GM21576 (cell line): ENCODE results near the gene ACTR3C.

Experiments used
- ATAC-seq: cut with Tn5 transposase; IDR thresholded peaks from one replicate; pipeline ENCODE4 v1.9.1; 2021; ENCODE audit warnings: mild to moderate bottlenecking, moderate library complexity; ENCODE audit not compliant: unreplicated experiment

The ACTR3C gene

DNA sequence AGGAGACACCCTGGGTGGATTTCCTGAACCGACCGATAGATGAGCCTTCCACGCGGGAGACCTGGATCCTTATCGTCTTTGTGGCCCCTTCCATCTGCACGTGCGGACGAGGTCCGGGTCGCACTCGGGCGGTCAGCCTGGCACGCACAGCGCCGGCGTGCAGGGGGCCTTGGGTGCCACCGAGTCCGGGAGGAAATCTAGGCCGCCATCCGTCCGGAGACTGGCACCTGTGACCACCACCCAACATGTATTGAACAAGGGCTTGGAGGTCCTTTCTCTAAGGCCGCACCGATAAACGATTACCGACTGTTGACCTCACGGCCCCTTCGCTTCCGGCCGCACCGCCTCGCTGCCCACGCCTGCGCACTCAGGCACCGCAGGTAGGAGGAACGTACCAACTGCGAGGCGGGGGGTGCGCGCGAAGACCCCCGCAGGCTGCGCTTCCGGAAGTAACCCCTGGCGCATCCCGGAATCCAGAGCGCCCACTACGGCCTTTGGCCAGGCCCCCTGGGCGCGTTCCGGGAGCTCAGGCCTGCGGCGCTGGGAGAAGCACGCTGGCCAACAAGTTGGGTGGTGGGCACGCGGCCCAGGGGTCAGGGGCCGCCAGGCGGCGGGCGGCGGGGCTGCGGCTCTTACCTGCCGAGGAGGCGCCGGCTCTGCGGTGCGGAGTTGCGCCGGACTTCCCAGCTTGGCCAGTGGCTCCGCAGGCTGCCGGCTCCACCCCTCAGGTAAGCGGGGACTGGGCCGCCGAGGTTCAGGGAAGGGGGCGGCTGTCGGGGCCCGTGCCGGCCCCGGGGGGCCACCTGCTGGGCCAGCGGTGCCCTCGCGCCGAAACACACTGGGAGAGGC is at the start of gene ACTR3C, which contains the start of gene LRRC61:
ACTR3C (minus strand) TSS at position 713 of the 849 bp plus-strand sequence. CDS start 28,249 bp downstream, outside the sequence.
LRRC61 (plus strand) TSS at position 523 of the 849 bp plus-strand sequence. CDS start 13,507 bp downstream, outside the sequence.
- peak; percentile 62 for ATAC-seq

GRCh38 chr7:150372271-150373048 is 49.1 kb upstream of the ACTR3C start:
- ATAC-seq, result no peak

DNA sequence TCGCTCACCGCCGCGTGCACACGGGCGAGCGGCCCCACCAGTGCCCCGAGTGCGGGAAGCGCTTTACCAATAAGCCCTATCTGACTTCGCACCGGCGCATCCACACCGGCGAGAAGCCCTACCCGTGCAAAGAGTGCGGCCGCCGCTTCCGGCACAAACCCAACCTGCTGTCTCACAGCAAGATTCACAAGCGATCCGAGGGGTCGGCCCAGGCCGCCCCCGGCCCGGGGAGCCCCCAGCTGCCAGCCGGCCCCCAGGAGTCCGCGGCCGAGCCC is 48.6 kb upstream of the ACTR3C start:
- ATAC-seq, result no peak

DNA sequence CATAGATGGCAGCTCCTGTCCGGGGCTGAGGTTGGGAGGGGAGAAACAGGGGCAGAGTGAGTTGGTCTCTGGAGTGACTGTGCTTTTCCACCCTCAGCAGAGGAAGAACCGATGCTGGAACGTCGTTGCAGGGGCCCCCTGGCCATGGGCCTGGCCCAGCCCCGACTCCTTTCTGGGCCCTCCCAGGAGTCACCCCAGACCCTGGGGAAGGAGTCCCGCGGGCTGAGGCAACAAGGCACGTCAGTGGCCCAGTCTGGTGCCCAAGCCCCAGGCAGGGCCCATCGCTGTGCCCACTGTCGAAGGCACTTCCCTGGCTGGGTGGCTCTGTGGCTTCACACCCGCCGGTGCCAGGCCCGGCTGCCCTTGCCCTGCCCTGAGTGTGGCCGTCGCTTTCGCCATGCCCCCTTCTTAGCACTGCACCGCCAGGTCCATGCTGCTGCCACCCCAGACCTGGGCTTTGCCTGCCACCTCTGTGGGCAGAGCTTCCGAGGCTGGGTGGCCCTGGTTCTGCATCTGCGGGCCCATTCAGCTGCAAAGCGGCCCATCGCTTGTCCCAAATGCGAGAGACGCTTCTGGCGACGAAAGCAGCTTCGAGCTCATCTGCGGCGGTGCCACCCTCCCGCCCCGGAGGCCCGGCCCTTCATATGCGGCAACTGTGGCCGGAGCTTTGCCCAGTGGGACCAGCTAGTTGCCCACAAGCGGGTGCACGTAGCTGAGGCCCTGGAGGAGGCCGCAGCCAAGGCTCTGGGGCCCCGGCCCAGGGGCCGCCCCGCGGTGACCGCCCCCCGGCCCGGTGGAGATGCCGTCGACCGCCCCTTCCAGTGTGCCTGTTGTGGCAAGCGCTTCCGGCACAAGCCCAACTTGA is 48.0 kb upstream of the ACTR3C start:
- no peak for ATAC-seq

- ATAC-seq, result no peak
Measured at GRCh38 chr7:150370612-150371071, 47.3 kb upstream of the ACTR3C start.

DNA sequence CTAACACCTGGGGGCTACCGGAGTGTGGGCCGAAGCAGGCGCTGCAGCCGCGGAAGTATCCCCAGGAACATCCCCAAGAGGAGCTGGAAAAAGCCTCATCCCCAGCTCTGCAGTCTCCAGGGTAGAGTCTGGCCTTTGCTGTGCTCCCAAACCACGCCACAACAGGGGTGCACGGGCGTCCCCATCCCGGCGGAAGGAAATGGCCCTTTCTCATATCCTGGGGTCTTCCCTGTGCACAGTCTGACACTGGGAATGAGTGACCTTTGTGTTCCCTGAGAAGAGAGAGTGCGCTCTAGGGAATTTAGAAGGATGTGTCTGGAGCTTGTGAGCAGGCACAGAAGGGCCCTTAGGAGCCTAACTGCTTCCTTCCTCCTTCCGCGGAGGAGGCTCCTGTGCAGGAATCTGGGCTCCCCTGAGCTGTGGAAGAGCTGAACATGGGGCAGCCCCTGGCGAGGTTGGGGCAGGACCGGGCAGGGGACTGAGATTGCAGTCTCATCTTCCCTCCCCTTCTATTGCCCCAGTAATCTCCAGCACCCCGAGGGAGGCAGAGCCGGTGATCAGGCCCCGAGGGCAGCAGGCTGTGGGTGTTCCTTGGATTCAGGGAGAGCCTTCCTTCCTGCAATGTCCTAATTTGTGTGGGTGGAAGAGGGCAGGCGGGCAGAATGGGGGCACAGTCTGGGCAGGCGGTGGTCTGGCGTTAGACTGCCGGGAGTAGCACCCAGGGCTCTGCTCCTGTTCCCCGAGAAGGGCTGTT is 46.6 kb upstream of the ACTR3C start:
- no peak for ATAC-seq

DNA sequence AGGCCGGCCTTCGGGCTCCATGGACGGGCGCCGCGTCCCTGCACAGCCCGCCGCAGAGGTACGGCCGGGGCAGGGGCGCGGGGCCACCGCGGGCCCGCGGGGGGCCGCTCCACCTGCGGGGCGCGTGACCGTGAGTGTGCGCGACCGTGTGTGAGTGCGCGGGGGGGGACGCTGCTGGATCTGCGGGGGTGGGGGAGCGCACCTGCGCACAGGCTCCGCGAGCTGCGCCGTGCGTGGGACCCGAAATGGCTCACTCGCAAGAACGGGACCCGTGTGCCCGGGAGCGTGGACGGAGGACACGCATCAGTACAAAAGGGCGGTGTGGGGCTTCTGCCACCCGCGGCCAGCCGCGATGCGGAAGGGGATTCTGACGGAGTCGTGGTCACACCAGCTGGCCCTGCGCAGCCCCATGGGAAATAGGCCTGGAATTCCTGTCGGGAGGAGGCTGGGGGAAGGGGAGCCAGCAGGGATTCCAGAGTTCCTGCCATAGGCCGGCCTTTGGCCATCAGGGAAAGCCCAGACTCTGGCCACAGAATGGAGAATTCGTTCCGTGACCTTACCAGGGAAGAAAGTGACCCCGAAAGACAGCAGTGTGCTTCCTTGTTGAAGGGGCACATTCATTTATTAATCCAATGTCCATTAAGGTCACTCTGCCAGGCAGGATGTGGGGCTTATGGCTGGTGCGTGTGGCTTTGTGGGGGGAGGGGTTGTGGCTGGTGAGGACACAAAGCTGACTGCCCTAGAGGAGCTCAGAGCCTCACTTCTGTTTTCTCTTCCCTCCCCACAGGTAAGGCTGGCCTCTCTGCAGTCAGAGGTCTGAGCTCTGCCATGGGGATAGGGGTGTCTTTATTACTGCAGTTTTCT is 45.8 kb upstream of the ACTR3C start:
- ATAC-seq, result peak; percentile 38

DNA sequence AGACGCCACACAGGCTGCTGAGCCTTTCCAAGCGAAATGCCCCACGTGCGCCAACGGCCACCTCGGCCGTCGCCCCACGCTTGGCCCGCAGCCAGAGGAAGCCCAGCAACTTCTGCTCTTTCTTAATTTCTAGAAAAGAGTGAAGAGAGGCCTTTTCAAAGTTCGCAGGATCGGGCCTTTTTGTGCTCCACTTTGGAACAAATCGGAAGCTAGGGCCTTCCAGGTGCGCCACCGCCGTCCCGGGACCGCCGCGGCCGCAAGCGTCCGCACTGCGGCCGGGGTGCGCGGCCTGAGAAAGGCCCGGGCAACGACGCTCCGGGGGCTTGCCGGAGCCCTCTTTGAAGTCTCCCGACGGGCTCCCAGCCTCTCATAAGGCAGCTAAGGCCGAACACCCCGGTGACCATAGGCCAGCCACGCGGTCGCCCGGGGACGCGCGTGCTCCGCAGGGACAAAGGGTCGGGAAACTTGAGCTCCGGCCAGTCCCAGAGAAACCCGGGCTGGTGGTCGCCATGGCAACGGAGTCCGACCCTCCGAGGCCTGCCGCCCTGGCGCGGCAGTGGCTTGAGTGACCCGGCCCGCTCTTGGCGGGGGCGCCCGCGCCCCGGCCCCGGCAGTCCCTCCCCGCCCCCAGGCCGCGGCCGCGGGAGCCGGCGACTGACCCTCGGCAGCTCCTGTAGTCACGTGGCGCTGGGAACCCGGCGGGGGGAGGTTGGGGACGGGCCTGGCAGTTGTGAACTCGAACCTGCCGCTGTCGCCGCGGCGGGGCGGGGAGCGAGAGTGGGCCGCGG is 44.9 kb upstream of the ACTR3C start, which contains the start of gene REPIN1:
REPIN1 (plus strand) TSS at position 727 of the 788 bp plus-strand sequence. CDS start 890 bp downstream, outside the sequence.
- peak; percentile 38 for ATAC-seq

DNA sequence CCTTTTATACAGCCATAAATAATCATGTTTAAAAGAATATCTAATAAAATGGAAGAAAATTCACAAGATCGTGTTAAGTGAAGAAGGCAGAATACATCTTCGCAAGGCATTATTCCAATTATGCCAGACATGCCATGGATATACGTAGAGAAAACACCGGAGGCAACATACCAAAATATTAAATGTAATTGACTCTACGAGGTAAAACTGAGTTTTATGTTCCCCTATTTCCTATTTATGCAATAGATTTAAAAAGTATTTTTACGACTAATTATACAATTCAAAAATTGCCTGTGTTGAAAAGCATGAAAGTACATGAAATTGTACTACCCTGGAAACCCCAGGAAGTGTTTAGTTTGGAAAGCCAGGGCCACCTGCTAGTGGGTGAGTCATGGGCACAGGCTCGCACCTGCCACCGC is 44.3 kb upstream of the ACTR3C start:
- ATAC-seq, result no peak

DNA sequence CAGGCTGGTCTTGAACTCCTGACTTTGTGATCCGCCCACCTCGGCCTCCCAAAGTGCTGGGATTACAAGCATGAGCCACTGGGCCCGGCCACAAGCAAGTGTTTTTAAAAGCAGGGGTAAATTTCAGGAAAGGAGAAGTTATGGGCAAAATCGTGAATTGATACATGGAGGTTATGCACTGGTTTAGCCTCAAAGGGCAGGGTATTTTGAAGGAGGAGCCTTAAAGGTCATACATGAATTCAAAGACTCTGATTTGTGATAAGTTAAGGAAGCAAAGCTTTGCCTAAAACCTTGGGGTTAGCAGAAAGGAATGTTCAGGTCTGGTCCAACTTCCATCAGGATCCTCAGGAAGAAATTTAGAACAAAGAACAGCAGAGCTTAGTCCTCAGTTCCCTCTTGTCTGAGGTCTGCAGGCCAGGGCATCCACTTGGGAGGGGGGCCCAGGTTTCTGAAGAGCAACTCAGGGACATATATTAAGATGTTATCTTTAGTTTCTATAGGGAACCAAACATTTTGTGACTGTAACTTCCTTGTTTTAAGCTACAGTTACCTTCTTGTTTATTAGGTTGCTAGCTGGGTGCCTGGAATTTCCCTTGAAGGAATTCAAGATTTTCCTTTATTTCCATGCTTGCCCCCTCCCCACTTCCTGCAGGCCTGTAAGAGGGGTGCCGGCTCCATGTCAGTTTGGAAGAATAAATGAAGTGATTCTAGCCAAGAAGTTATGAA is 42.5 kb upstream of the ACTR3C start:
- no peak for ATAC-seq

GRCh38 chr7:150365194-150365593 is 41.8 kb upstream of the ACTR3C start:
- ATAC-seq, result no peak

DNA sequence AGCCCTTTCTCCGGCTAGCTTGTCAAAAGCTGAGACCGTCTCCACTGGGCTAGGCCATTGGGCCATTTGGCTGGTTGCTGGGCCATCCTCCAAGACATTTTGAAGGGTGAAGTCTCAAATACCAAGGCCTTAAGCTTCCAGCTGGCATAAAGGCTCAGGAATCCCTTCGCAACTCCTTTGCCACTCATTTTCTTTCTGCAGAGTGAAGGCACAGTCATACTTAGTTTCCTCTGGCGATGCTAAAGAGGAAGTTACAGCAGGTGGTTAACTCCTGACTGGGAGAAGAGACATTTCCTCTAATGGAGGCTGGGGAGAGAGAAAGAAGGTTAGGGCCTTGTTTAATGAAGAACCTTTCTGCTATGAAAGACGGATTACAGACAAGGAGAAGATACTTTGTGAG is 40.5 kb upstream of the ACTR3C start:
- no peak for ATAC-seq

DNA sequence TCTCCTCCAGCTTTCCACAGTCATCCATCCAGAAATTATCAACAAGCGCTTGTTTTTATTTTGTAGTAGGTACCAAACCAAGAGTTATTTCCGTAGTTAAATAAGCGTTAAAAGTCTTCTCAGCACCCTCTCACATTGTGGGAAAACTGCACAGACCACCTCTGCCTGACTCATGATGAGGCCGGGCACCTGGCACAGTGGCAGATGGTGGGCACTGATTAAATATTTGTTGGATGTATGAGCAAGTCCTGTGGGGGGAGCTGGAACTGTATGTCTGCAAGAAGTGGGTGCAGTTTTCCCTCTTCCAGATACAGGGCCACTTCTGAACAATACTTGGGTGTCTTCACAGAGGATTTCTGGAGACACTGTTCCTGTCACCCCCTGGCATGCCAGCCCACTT is 40.0 kb upstream of the ACTR3C start:
- no peak for ATAC-seq

- ATAC-seq, result no peak
Measured at GRCh38 chr7:150361807-150362621, 38.7 kb upstream of the ACTR3C start.

GRCh38 chr7:150361402-150361801 is 38.1 kb upstream of the ACTR3C start:
- ATAC-seq, result no peak

GRCh38 chr7:150360363-150361058 is 37.2 kb upstream of the ACTR3C start:
- no peak for ATAC-seq
